GM10266 (cell line): ENCODE measurements around the gene FBXL3.

Experiments
- DNase-seq: peaks from one replicate; pipeline ENCODE4 v3.0.0; 2012; ENCODE audit errors: extremely low spot score
- TF ChIP-seq, protein P1 (sequence below): IDR thresholded peaks from 2 replicates; pipeline ENCODE4 v1.5.1; 2012; ENCODE audit warnings: mild to moderate bottlenecking, low read depth; ENCODE audit not compliant: control insufficient read depth, insufficient read depth; ENCODE audit errors: missing control alignments

Gene FBXL3

DNA sequence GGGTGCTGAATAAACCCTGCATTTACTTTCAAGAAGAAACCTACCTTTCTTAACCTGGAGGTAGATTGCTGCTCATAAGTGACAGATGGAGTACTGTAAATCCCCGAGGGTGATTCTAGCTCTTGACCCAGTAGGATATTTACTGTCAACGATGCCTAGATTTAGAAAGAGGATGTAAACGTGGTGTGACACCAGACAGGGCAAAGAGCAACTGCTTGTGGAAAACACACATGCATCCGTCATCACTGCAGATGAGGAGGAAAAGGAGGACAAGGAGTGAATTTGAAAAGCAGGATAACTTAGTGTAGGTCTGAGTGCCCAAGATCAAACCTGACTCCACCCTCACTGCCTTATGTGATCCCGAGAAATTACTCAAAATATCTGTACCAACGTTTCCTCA lies 44.9 kb downstream of the FBXL3 start:
- no peak for DNase-seq
- TF ChIP-seq, protein P1, sequence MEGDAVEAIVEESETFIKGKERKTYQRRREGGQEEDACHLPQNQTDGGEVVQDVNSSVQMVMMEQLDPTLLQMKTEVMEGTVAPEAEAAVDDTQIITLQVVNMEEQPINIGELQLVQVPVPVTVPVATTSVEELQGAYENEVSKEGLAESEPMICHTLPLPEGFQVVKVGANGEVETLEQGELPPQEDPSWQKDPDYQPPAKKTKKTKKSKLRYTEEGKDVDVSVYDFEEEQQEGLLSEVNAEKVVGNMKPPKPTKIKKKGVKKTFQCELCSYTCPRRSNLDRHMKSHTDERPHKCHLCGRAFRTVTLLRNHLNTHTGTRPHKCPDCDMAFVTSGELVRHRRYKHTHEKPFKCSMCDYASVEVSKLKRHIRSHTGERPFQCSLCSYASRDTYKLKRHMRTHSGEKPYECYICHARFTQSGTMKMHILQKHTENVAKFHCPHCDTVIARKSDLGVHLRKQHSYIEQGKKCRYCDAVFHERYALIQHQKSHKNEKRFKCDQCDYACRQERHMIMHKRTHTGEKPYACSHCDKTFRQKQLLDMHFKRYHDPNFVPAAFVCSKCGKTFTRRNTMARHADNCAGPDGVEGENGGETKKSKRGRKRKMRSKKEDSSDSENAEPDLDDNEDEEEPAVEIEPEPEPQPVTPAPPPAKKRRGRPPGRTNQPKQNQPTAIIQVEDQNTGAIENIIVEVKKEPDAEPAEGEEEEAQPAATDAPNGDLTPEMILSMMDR = no peak

DNA sequence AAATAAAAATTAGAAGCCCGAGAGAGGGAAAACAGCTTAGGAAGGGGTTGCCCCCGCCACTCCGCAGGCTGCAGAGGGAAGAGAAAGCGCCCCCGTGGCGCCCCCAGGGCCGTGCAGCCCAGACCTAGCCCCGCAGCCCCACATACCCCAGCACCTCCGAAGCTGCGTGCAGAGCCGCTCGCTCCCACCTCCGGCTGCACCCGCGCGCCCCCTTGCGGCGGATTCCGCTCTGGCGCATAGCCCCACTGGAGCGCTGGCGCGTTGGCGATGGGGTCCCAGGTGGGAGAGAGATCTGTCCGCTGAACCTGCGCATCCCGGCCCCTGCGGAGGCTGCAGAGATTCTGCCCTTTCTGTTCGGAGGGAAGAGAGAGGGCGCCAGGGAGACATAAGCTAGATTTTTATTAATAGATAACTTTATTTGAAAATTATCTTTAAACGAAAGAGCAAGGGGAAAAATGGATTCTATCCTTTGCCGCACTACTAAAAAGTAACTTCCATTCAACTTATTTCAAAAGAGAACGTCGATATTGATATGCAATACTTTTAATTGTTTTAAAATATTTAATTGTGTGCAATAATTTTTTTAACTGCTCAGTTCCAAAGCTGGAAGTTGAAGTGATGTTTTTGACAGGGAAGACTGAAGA lies 46.8 kb downstream of the FBXL3 start:
- TF ChIP-seq, protein P1 = peak; percentile 99

DNA sequence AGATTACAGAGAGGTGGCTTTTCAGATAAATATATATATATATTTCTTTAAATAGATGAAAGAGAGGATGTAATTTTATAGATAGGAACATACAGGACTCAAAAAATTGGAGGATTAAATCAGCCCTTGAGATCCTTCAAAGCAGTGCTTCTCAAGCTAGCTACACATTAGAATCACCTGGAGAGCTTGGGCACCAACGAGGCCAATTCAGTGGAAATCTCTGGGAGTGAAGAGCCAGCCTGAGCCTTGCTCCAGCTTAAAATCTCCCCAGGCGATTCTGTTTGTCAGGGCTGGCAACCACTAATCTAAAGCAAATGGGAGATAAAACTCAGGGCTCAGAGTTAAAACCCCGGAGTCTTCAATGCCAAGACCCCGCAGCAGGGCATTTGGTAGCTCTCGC lies 50.0 kb downstream of the FBXL3 start:
- DNase-seq = no peak
- TF ChIP-seq, protein P1 = no peak

More for the DNA sequence above, 46.8 kb downstream of the FBXL3 start:
- peak; percentile 90 for DNase-seq

DNA sequence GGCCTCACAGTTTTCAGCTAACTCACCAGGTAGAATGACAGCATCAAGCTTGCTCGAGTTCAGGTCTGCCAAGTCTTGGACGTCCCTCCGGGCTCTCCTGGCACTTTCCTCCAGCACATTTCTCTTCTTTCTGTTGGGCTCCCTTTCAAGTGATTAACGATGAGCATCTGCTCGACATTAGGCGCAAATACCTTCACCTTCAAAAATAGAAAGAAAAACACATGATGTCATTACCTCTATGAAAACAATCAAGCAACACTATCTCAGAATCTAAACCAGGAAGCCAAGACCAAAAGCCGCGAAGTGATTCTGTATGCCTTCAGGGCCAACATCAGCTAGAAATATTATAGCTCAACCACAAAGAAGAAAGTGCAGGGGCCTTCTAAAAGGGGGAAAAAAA lies 50.5 kb downstream of the FBXL3 start:
- TF ChIP-seq, protein P1 = no peak
- no peak for DNase-seq

DNA sequence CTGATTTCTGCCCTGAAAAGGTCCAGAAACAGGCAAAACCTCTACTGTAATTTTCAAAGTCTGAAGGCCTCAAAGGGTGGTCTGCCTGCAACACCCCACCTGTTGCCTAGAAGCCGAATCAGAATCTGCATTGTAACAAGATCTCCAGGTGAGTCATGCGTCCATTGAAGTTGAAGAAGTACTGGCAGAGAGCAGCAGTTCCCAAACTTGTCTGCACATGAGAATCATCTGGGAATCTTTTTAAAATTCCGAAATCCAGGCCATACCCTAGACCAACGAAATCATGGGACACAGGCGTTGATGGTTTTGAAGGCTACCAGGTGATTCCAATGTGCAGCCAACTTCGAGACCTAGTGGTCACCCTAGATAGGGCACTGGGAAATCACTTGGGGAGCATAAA lies 51.1 kb downstream of the FBXL3 start:
- no peak for DNase-seq
- TF ChIP-seq, protein P1 = no peak

DNA sequence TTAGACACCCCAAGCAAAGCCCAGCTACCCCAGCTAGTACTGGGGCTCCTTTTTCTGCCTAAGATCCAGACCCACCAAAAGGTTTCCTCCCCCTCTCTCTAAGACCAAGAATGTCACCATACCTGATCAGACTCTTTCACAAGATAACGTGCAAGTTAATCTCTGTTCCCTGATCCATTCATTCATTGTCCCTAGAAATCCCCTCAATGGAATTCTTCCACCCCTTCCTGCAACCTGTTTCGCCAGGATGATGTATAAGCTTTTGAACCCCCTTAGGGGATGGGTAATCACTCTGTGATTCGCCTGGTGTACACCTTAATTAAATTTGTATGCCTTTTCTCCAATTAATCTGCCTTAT lies 52.4 kb downstream of the FBXL3 start:
- DNase-seq = no peak
- TF ChIP-seq, protein P1 = no peak

DNA sequence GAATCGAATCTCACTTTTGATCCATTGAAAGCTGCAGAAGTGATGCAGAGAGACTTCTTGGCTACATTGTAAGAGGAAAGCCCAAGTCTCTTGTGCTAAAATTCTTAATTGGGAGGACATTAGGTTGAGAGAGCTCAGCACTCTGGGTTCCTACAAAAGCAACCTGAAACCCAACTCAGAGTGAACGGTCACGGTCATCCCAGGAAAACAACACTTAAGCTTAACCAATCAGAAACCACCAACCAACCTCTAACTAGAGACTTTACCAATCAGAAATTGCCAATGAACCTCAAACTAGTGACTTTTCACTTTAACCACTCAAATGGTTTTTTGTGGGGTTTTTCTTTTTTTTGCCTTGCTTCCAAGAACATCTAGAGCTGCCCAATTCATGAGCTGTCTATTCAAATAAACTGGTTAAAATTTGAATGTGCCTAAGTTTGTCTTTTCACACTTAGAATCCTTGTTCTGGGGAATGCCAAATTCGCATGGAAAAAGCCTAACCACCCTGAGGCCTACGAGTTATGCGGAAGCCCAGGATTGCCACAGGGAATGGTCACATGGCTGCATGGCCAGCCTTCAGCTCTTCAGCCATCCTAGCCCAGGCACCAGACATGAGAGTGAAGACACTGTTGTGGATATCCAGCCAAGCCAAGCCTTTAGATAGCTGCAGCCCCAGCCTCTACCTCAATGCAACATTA lies 52.9 kb downstream of the FBXL3 start:
- DNase-seq = no peak
- TF ChIP-seq, protein P1 = no peak
